NCI-H2196 treated with DMSO at 0.1 percent for 48 hours (cell line): Measurements from ENCODE around the gene SLC35F5.
"Not testable (repeated sequence)": the region's sequence is repeated elsewhere in the genome, so short reads cannot be mapped to it uniquely, and the experiment has no call there.

Experiments used
- DNase-seq: peaks from one replicate; lab custom pipeline; 2025; ENCODE audit not compliant: unreplicated experiment; lab: John Stamatoyannopoulos, UW

Gene SLC35F5

GRCh38 chr2:113698251-113698650 is 58.2 kb downstream of the SLC35F5 start:
- DNase-seq: not testable (repeated sequence)

- DNase-seq: no peak
Observed at GRCh38 chr2:113697516-113697915, 58.9 kb downstream of the SLC35F5 start.

- DNase-seq: no peak
Observed at GRCh38 chr2:113694438-113694837, 62.0 kb downstream of the SLC35F5 start.

GRCh38 chr2:113692698-113693428 is 63.6 kb downstream of the SLC35F5 start:
- no peak for DNase-seq

GRCh38 chr2:113690871-113691270 is 65.6 kb downstream of the SLC35F5 start:
- not testable (repeated sequence) for DNase-seq

GRCh38 chr2:113686537-113686936 is 69.9 kb downstream of the SLC35F5 start:
- no peak for DNase-seq

GRCh38 chr2:113685471-113685870 is 71.0 kb downstream of the SLC35F5 start:
- no peak for DNase-seq

GRCh38 chr2:113679457-113679856 is 77.0 kb downstream of the SLC35F5 start:
- no peak for DNase-seq

- DNase-seq: no peak
Observed at GRCh38 chr2:113677330-113677729, 79.1 kb downstream of the SLC35F5 start.

GRCh38 chr2:113676623-113677266 is 79.7 kb downstream of the SLC35F5 start:
- DNase-seq: no peak

- no peak for DNase-seq
Observed at GRCh38 chr2:113675875-113676274, 80.6 kb downstream of the SLC35F5 start.

- no peak for DNase-seq
Observed at GRCh38 chr2:113672326-113672932, 84.0 kb downstream of the SLC35F5 start.

GRCh38 chr2:113669013-113669412 is 87.4 kb downstream of the SLC35F5 start:
- not testable (repeated sequence) for DNase-seq

- not testable (repeated sequence) for DNase-seq
Observed at GRCh38 chr2:113664761-113665533, 91.5 kb downstream of the SLC35F5 start.

- not testable (repeated sequence) for DNase-seq
Observed at GRCh38 chr2:113663285-113664060, 93.0 kb downstream of the SLC35F5 start.
